Keratinocyte (primary cell): ENCODE measurements around the gene SNX19. TPM values are rescaled to one million over a fixed set of nuclear protein-coding genes. Genes with fewer than 3 reads are reported as not detected.

Source experiments
- DNase-seq: peaks from one replicate; pipeline ENCODE4 v3.0.0-alpha.2; 2011; ENCODE audit warnings: low read depth, missing footprints, low spot score
- FAIRE-seq: peaks from 2 replicates; lab custom pipeline; 2011; peaks lifted over from hg19 to GRCh38; lab: Jason Lieb, UNC
- H2AFZ ChIP-seq: 2 replicates; pipeline ENCODE4 v1.6.0; 2012; ENCODE audit warnings: low read length, control low read depth, inconsistent platforms; ENCODE audit not compliant: control insufficient read depth
- H3K27ac ChIP-seq: 2 replicates; pipeline ENCODE4 v1.5.1; 2011; ENCODE audit warnings: low read length; ENCODE audit not compliant: control insufficient read depth, insufficient read depth
- H3K27me3 ChIP-seq: 3 replicates; pipeline ENCODE4 v1.6.0; 2011; ENCODE audit warnings: low read length; ENCODE audit not compliant: control insufficient read depth, insufficient read depth; ENCODE audit errors: extremely low read depth
- H3K36me3 ChIP-seq, 2 experiments: 2 replicates in 1 of 2; 3 replicates in 1 of 2; pipeline ENCODE4 v1.5.1; 2011; ENCODE audit warnings: low read length in 2 of 2, mild to moderate bottlenecking in 1 of 2; ENCODE audit not compliant: control insufficient read depth in 2 of 2, insufficient read depth in 2 of 2; ENCODE audit errors: extremely low read depth in 1 of 2
- H3K4me1 ChIP-seq: 3 replicates; pipeline ENCODE4 v1.5.1; 2011; ENCODE audit warnings: low read length; ENCODE audit not compliant: control insufficient read depth, insufficient read depth; ENCODE audit errors: extremely low read depth
- H3K4me2 ChIP-seq: 3 replicates; pipeline ENCODE4 v1.6.0; 2011; ENCODE audit warnings: low read depth, low read length; ENCODE audit not compliant: control insufficient read depth, insufficient read depth; ENCODE audit errors: extremely low read depth
- H3K4me3 ChIP-seq, 3 experiments: fragments of 200-600 bp in 1 of 3; sonication (generic) in 1 of 3; 2 replicates in 2 of 3; 3 replicates in 1 of 3; pipeline ENCODE4 v1.5.1; 2011 to 2016; ENCODE audit warnings: low read length in 3 of 3, mild to moderate bottlenecking in 3 of 3, control low read depth in 2 of 3, inconsistent platforms in 1 of 3, low read depth in 1 of 3, mixed read lengths in 1 of 3, mixed run types in 1 of 3, moderate library complexity in 1 of 3; ENCODE audit not compliant: control insufficient read depth in 2 of 3, insufficient read depth in 2 of 3; ENCODE audit errors: extremely low read depth in 1 of 3
- H3K79me2 ChIP-seq: 2 replicates; pipeline ENCODE4 v1.6.0; 2012; ENCODE audit warnings: low read length; ENCODE audit not compliant: control insufficient read depth, insufficient read depth
- H3K9ac ChIP-seq: 3 replicates; pipeline ENCODE4 v1.6.0; 2011; ENCODE audit warnings: low read length; ENCODE audit not compliant: control insufficient read depth, insufficient read depth; ENCODE audit errors: extremely low read depth
- H3K9me1 ChIP-seq: 3 replicates; pipeline ENCODE4 v1.6.0; 2011; ENCODE audit warnings: low read length; ENCODE audit not compliant: control insufficient read depth, insufficient read depth; ENCODE audit errors: extremely low read depth
- H3K9me3 ChIP-seq: 2 replicates; pipeline ENCODE4 v1.5.1; 2012; ENCODE audit warnings: low read depth, low read length; ENCODE audit not compliant: control insufficient read depth
- H4K20me1 ChIP-seq: 3 replicates; pipeline ENCODE4 v1.6.0; 2011; ENCODE audit warnings: low read length; ENCODE audit not compliant: control insufficient read depth, insufficient read depth; ENCODE audit errors: extremely low read depth
- CTCF ChIP-seq, 3 experiments: IDR thresholded peaks in 1 of 3; conservative IDR thresholded peaks in 1 of 3; optimal IDR thresholded peaks in 1 of 3; 2 replicates in 2 of 3; 3 replicates in 1 of 3; pipeline versions ENCODE3 to v1.5.1; 2011; ENCODE audit warnings: low read length in 3 of 3, mild to moderate bottlenecking in 3 of 3, moderate library complexity in 2 of 3, control low read depth in 1 of 3, inconsistent platforms in 1 of 3; ENCODE audit not compliant: insufficient read depth in 2 of 3; ENCODE audit errors: extremely low read depth in 1 of 3
- EZH2 ChIP-seq: IDR thresholded peaks from one replicate; pipeline ENCODE4 v1.6.1; 2012; ENCODE audit warnings: inconsistent platforms, mild to moderate bottlenecking, low read length, moderate library complexity
- dilution Hi-C: fragments of 300-500 bp; cut with MboI; formaldehyde crosslinking; loops from one replicate; pipeline ENCODE4 v1.7.0; 2020; ENCODE audit warnings: low sequenced_read_pairs; ENCODE audit not compliant: extremely low pct_ligation_motif_present
- polyA plus RNA-seq, 5 experiments: library from polyadenylated mRNA; depleted of rRNA in 3 of 5; stranded (reverse) in 3 of 5; stranded (forward) in 1 of 5; unstranded in 1 of 5; fragments of >200 nt; gene quantifications; 1 replicate in 1 of 5; 2 replicates in 3 of 5; 3 replicates in 1 of 5; pipeline versions ENCODE4 v1.2.1 to v1.2.3, GENCODE V29; 2011 to 2012; ENCODE audit warnings: missing spikeins in 2 of 5, low read depth in 1 of 5, low replicate concordance in 1 of 5

SNX19 gene
- polyA plus RNA-seq, 1 donor (not counting 4 experiments of a cell fraction or from before 2014, with no cell fraction given) = 29.1 TPM

DNA sequence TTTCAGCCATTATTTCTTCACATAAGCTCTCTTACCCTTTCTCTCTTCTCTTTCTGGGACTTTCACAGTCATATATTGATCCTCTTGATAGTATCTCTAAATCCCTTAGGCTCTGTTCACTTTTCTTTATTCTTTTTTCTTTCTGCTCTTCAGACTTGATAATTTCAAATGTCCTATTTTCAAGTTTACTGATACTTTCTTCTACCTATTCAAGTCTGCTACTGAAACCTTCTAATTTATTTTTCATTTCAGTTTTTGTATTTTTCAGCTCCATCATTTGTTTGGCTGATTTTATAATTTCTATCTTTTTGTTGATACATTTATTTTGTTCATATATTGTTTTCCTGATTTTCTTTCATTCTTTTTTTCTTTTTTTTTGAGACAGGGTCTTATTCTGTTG is 79.1 kb downstream of the SNX19 start:
- Histone ChIP-seq H3K27ac (no peak overlapping the region), H3K27me3 (no peaks in the 10 kb centered on the region), H3K4me2 (no peak overlapping the region), H3K4me3 (no peak overlapping the region), H3K4me1 (no peaks in the 10 kb centered on the region), H3K9ac (no peak overlapping the region), H3K9me1 (no peaks in the 10 kb centered on the region), H3K79me2 (no peaks in the 10 kb centered on the region), H2AFZ (no peak overlapping the region), H4K20me1 (no peaks in the 10 kb centered on the region), H3K36me3 (no peaks in the 10 kb centered on the region), H3K9me3 (no peaks in the 10 kb centered on the region)
- FAIRE-seq (no peak), DNase-seq (no peak)
- dilution Hi-C loops = no loop called here
- TF ChIP-seq EZH2 (no peak), CTCF (optimal IDR thresholded peaks at IDR 0.05 in 1 of 3, IDR thresholded peaks at IDR 0.05 in 1 of 3, conservative IDR thresholded peaks at IDR 0.05 in 1 of 3; ENCODE audit: extremely low read depth in 1 of 3, insufficient read depth in 2 of 3, low read length in 3 of 3) (no peak)

- TF ChIP-seq EZH2 (no peak), CTCF (optimal IDR thresholded peaks at IDR 0.05 in 1 of 3, IDR thresholded peaks at IDR 0.05 in 1 of 3, conservative IDR thresholded peaks at IDR 0.05 in 1 of 3; ENCODE audit: extremely low read depth in 1 of 3, insufficient read depth in 2 of 3, low read length in 3 of 3) (no peak)
- DNase-seq (no peak), FAIRE-seq (no peak)
- H3K27me3 ChIP-seq = no peaks in the 10 kb centered on the region
- H3K4me1 ChIP-seq = peaks cover 3% of the 10 kb centered on the region
- no peaks in the 10 kb centered on the region for H3K9me3 ChIP-seq
- no peaks in the 10 kb centered on the region for H3K79me2 ChIP-seq
- H4K20me1 ChIP-seq = no peaks in the 10 kb centered on the region
- no peak overlapping the region for H3K4me3 ChIP-seq
- H3K27ac ChIP-seq = no peak overlapping the region
- H3K9ac ChIP-seq = no peak overlapping the region
- no peak overlapping the region for H2AFZ ChIP-seq
- no peaks in the 10 kb centered on the region for H3K9me1 ChIP-seq
- H3K4me2 ChIP-seq = no peak overlapping the region
- dilution Hi-C loops = no loop called here
- no peaks in the 10 kb centered on the region for H3K36me3 ChIP-seq
These were observed 81.4 kb downstream of the SNX19 start for GRCh38 chr11:130834886-130835285.
